SU-DHL-6 (cell line): ENCODE results near the gene AURKAIP1.

Experiments used
- H2AFZ ChIP-seq: fragments of 200-600 bp; sonication (generic); 2 replicates; pipeline ENCODE4 v1.6.1; 2014; ENCODE audit warnings: low read depth, mild to moderate bottlenecking, moderate library complexity, mixed read lengths, antibody characterized with exemption, low read length; ENCODE audit not compliant: severe bottlenecking
- H3F3A ChIP-seq: fragments of 200-600 bp; shearing (Covaris generic); 2 replicates; pipeline ENCODE4 v1.6.0; 2016; ENCODE audit warnings: antibody characterized with exemption, mild to moderate bottlenecking; ENCODE audit not compliant: insufficient read depth
- H3K27ac ChIP-seq: fragments of 200-600 bp; sonication (generic); 2 replicates; pipeline ENCODE4 v1.5.1; 2016; ENCODE audit warnings: low read depth, mild to moderate bottlenecking, low read length, moderate library complexity, mixed read lengths
- H3K27me3 ChIP-seq: fragments of 200-600 bp; sonication (generic), shearing (Covaris generic); 2 replicates; pipeline ENCODE4 v1.6.0; 2014; ENCODE audit warnings: mild to moderate bottlenecking, low read length
- H3K36me3 ChIP-seq: fragments of 200-600 bp; sonication (generic); 2 replicates; pipeline ENCODE4 v1.6.1; 2014; ENCODE audit warnings: mild to moderate bottlenecking, low read length, mixed read lengths
- H3K4me2 ChIP-seq: fragments of 300-600, 200-600 bp; shearing (Covaris generic), sonication (generic); 2 replicates; pipeline ENCODE4 v1.6.0; 2014; ENCODE audit warnings: low read length, low read depth, mild to moderate bottlenecking; ENCODE audit not compliant: poor library complexity, severe bottlenecking
- H3K4me3 ChIP-seq: fragments of 200-600 bp; sonication (generic); 2 replicates; pipeline ENCODE4 v1.5.1; 2014; ENCODE audit warnings: antibody characterized with exemption, low read length, mild to moderate bottlenecking, mixed read lengths; ENCODE audit not compliant: insufficient read depth, poor library complexity, severe bottlenecking
- H3K79me2 ChIP-seq: fragments of 200-600 bp; sonication (generic); 2 replicates; pipeline ENCODE4 v1.6.1; 2014; ENCODE audit warnings: mild to moderate bottlenecking, low read length, moderate library complexity; ENCODE audit not compliant: insufficient read depth
- H3K9ac ChIP-seq: fragments of 200-600 bp; sonication (generic); 2 replicates; pipeline ENCODE4 v1.7.0; 2014; ENCODE audit warnings: mild to moderate bottlenecking, low read length
- H3K9me2 ChIP-seq: fragments of 200-600 bp; sonication (generic); replicated peaks from 2 replicates; pipeline ENCODE4 v1.6.1; 2014; ENCODE audit warnings: low read length; ENCODE audit not compliant: insufficient read depth
- H3K9me3 ChIP-seq: fragments of 200-600 bp; sonication (generic); 2 replicates; pipeline ENCODE4 v1.6.1; 2014; ENCODE audit warnings: low read length, mixed read lengths; ENCODE audit not compliant: insufficient read depth
- H4K20me1 ChIP-seq: fragments of 200-600 bp; sonication (generic); 2 replicates; pipeline ENCODE4 v1.6.1; 2014; ENCODE audit warnings: low read depth, mild to moderate bottlenecking, antibody characterized with exemption, low read length, moderate library complexity, mixed read lengths
- EZH2phosphoT487 ChIP-seq: fragments of 200-600 bp; sonication (generic), shearing (Covaris generic); conservative IDR thresholded peaks from 2 replicates; pipeline ENCODE4 v1.6.1; 2018; ENCODE audit warnings: mild to moderate bottlenecking, antibody characterized with exemption, low read length, moderate library complexity, mixed read lengths
- TF ChIP-seq, protein P1 (sequence below): fragments of 200-600 bp; sonication (generic); IDR thresholded peaks from one replicate; pipeline ENCODE4 v1.5.1; 2017; ENCODE audit warnings: antibody characterized with exemption, mild to moderate bottlenecking, low read length, moderate library complexity; ENCODE audit not compliant: insufficient read depth, poor library complexity, severe bottlenecking

Gene AURKAIP1

DNA sequence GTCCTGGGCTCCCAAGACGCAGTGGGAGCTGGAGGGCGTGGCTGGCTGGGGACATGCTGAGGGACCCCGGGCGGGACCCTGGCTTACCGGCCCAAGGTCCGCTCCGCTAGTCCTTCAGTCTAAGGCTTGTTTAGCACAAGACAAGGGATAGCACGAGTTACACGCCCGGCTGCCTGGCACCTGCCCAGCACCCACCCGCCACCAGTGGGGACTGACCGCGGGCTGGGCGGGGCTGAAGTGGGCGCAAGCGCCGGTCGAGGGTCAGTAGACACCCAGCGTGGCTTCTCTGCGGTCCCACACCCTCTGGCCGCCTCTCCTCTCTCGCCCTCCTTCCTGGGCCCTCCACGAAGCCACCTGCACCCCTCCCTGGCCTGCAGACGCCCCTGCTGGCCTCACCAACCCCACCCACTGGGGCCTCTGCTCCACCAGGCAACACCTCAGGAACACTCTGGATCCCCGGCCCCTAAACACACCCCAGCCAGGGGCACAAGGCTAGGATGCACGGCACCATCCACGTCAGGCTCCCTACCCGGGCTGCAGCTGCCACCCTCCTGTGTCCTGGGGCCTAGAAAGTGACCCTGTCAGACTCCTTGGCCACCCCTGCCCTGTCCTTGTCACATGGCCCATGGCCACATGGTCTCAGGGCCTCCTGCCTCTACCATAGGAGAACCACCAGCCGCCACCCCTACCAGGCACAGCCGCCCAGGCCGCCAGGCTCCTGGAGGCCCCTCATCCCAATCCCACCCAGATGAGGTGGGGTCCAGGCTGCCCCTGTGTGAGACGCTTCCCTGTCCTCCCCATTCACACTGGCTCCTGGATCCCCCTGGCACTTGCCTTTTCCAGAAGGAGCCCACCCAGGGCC is 37.8 kb downstream of the AURKAIP1 start:
- Histone ChIP-seq H3K9ac (no peak overlapping the region), H3K36me3 (no peaks in the 10 kb centered on the region), H3K9me2 (no peaks in the 10 kb centered on the region), H3K27me3 (no peaks in the 10 kb centered on the region), H3K4me3 (no peak overlapping the region), H3K9me3 (no peaks in the 10 kb centered on the region), H3K79me2 (no peaks in the 10 kb centered on the region), H3K27ac (no peak overlapping the region), H2AFZ (no peak overlapping the region), H3K4me2 (no peak overlapping the region), H4K20me1 (no peaks in the 10 kb centered on the region), H3F3A (no peaks in the 10 kb centered on the region)
- TF ChIP-seq EZH2phosphoT487, result no peak
- TF ChIP-seq, protein P1, sequence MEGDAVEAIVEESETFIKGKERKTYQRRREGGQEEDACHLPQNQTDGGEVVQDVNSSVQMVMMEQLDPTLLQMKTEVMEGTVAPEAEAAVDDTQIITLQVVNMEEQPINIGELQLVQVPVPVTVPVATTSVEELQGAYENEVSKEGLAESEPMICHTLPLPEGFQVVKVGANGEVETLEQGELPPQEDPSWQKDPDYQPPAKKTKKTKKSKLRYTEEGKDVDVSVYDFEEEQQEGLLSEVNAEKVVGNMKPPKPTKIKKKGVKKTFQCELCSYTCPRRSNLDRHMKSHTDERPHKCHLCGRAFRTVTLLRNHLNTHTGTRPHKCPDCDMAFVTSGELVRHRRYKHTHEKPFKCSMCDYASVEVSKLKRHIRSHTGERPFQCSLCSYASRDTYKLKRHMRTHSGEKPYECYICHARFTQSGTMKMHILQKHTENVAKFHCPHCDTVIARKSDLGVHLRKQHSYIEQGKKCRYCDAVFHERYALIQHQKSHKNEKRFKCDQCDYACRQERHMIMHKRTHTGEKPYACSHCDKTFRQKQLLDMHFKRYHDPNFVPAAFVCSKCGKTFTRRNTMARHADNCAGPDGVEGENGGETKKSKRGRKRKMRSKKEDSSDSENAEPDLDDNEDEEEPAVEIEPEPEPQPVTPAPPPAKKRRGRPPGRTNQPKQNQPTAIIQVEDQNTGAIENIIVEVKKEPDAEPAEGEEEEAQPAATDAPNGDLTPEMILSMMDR, result no peak

DNA sequence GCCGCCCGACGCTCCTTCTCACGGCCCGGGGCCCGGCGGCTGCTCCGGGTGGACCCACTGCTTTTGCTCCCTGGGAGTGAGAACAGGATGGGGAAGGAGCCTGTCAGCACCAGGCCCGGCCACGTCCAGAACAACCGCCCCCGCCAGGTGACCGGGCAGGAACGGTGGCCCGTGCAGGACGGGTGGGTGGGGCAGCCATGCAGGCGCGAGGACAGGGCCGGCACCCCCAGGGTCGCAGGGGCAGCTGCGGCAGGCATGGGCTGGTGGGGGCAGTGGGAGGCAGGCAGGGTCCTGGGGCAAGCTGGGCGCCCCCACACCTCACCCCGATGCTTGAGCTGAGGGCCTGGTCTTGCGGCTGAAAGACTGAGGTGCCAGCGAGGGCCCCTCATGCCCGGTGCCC is 38.6 kb downstream of the AURKAIP1 start:
- Histone ChIP-seq H3K9ac (no peak overlapping the region), H4K20me1 (no peaks in the 10 kb centered on the region), H3F3A (no peaks in the 10 kb centered on the region), H2AFZ (no peak overlapping the region), H3K79me2 (no peaks in the 10 kb centered on the region), H3K27ac (no peak overlapping the region), H3K4me3 (no peak overlapping the region), H3K36me3 (no peaks in the 10 kb centered on the region), H3K9me3 (no peaks in the 10 kb centered on the region), H3K9me2 (no peaks in the 10 kb centered on the region), H3K27me3 (no peaks in the 10 kb centered on the region), H3K4me2 (no peak overlapping the region)
- no peak for TF ChIP-seq EZH2phosphoT487
- TF ChIP-seq, protein P1, result no peak

DNA sequence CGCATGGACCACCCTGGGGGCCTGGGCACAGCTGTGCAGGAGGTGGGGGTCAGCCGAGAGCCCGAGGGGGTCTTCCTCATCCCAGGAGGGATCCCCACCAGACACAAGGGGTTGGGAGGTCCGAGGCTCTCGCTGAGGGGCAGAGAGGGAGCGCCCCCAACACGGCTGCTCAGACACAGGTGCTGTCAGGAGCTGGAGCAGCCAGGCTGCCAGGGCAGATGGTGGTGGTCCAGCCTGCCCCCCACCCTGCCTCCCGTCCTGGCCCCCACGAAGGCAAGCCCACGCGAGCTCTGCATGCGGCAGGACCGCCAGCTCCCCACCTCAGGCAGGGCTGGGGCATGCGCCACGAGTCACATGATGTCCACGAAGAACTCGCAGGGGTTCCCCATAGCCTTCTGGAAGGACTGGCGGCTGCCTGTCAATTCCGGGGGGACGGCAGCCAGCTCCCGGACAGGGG is 39.2 kb downstream of the AURKAIP1 start:
- Histone ChIP-seq H3K4me2 (no peak overlapping the region), H3K9ac (no peak overlapping the region), H3K9me3 (no peaks in the 10 kb centered on the region), H3K4me3 (no peak overlapping the region), H3K79me2 (no peaks in the 10 kb centered on the region), H3F3A (no peaks in the 10 kb centered on the region), H3K27ac (no peak overlapping the region), H4K20me1 (no peaks in the 10 kb centered on the region), H3K27me3 (no peaks in the 10 kb centered on the region), H3K9me2 (no peaks in the 10 kb centered on the region), H3K36me3 (no peaks in the 10 kb centered on the region), H2AFZ (no peak overlapping the region)
- TF ChIP-seq, protein P1, result no peak
- TF ChIP-seq EZH2phosphoT487, result no peak
